Smooth muscle cell (in vitro differentiated cells): ENCODE data around the gene CACNA2D3. TPM values are rescaled to one million over a fixed set of nuclear protein-coding genes. Genes with fewer than 3 reads are reported as not detected.

ENCODE experiments used
- DNase-seq: peaks from one replicate; lab custom pipeline; 2025; ENCODE audit not compliant: unreplicated experiment; lab: John Stamatoyannopoulos, UW
- H2AFZ ChIP-seq: fragments of 200-600 bp; sonication (generic); 2 replicates; pipeline ENCODE4 v1.6.0; 2016; ENCODE audit warnings: antibody characterized with exemption, low read depth, mild to moderate bottlenecking
- H3F3A ChIP-seq: fragments of 200-600 bp; sonication (generic); 2 replicates; pipeline ENCODE4 v1.6.0; 2017; ENCODE audit warnings: antibody characterized with exemption, low read depth
- H3K27ac ChIP-seq: fragments of 200-600 bp; sonication (generic); 2 replicates; pipeline ENCODE4 v1.5.1; 2016; ENCODE audit warnings: low read depth, mild to moderate bottlenecking
- H3K27me3 ChIP-seq: fragments of 200-600 bp; sonication (generic); 2 replicates; pipeline ENCODE4 v1.6.1; 2016; ENCODE audit warnings: low read depth, mild to moderate bottlenecking
- H3K36me3 ChIP-seq: fragments of 200-600 bp; sonication (generic); 2 replicates; pipeline ENCODE4 v1.5.1; 2016; ENCODE audit warnings: low read depth
- H3K4me1 ChIP-seq: fragments of 200-600 bp; sonication (generic); 2 replicates; pipeline ENCODE4 v1.5.1; 2016; ENCODE audit warnings: low read depth
- H3K4me2 ChIP-seq: fragments of 200-600 bp; sonication (generic); 2 replicates; pipeline ENCODE4 v1.6.0; 2016; ENCODE audit warnings: mild to moderate bottlenecking
- H3K4me3 ChIP-seq: fragments of 200-600 bp; sonication (generic); 2 replicates; pipeline ENCODE4 v1.5.1; 2016; ENCODE audit warnings: mild to moderate bottlenecking
- H3K79me2 ChIP-seq: fragments of 200-600 bp; sonication (generic); 2 replicates; pipeline ENCODE4 v1.6.0; 2016; ENCODE audit warnings: low read depth, mild to moderate bottlenecking
- H3K9ac ChIP-seq: fragments of 200-600 bp; sonication (generic); 2 replicates; pipeline ENCODE4 v1.6.0; 2016; ENCODE audit warnings: low read depth
- H3K9me3 ChIP-seq: fragments of 200-600 bp; sonication (generic); replicated peaks from 2 replicates; pipeline ENCODE4 v1.5.1; 2016; ENCODE audit warnings: low read depth
- H4K20me1 ChIP-seq: fragments of 200-600 bp; sonication (generic); 2 replicates; pipeline ENCODE4 v1.6.0; 2016; ENCODE audit warnings: low read depth
- CTCF ChIP-seq: fragments of 200-600 bp; sonication (generic); IDR thresholded peaks from 2 replicates; pipeline ENCODE4 v1.5.1; 2017; ENCODE audit warnings: borderline replicate concordance, mild to moderate bottlenecking, antibody characterized with exemption; ENCODE audit not compliant: insufficient read depth, poor library complexity, severe bottlenecking
- WGBS: methylation state at CpG from one replicate; pipeline ENCODE4 v1.1.7; 2016; ENCODE audit warnings: low lambda C conversion rate; 5-methylcytosine and 5-hydroxymethylcytosine counted together
- polyA plus RNA-seq: library from polyadenylated mRNA; unstranded; fragments of >200 nt; fragmentation: Nextera tagmentation; extraction: Ambion mirVana; gene quantifications from 2 replicates; pipeline ENCODE4 v1.2.1, GENCODE V29; 2016
- total RNA-seq: library from RNA; depleted of rRNA; stranded (reverse); fragments of >200 nt; gene quantifications from 2 replicates; pipeline ENCODE4 v1.2.3, GENCODE V29; 2014

CACNA2D3 gene
- total and polyA plus RNA-seq, 2 experiments from 2014 or later, result 0.15 to 0.90 TPM

GRCh38 chr3:54772051-54772450 lies 649.7 kb downstream of the CACNA2D3 start:
- WGBS, result 39% methylated on average over 2 of the region's 2 CpGs
- H3K79me2 ChIP-seq, result no peaks in the 10 kb centered on the region
- peak overlapping the region; percentile 20 for H3K4me2 ChIP-seq
- TF ChIP-seq CTCF, result no peak
- H2AFZ ChIP-seq, result no peak overlapping the region
- no peak overlapping the region for H3K9ac ChIP-seq
- H3K4me1 ChIP-seq, result peaks cover 16% of the 10 kb centered on the region
- H3F3A ChIP-seq, result no peaks in the 10 kb centered on the region
- no peak overlapping the region for H3K27ac ChIP-seq
- no peaks in the 10 kb centered on the region for H4K20me1 ChIP-seq
- no peak for DNase-seq
- H3K27me3 ChIP-seq, result no peaks in the 10 kb centered on the region
- no peak overlapping the region for H3K4me3 ChIP-seq
- H3K9me3 ChIP-seq, result no peaks in the 10 kb centered on the region
- no peaks in the 10 kb centered on the region for H3K36me3 ChIP-seq

GRCh38 chr3:54772746-54773145 lies 650.4 kb downstream of the CACNA2D3 start:
- no peaks in the 10 kb centered on the region for H3K27me3 ChIP-seq
- H3K9me3 ChIP-seq, result no peaks in the 10 kb centered on the region
- no peak overlapping the region for H3K4me2 ChIP-seq
- H3K9ac ChIP-seq, result no peak overlapping the region
- 62% methylated on average over 2 of the region's 2 CpGs for WGBS
- H3K79me2 ChIP-seq, result no peaks in the 10 kb centered on the region
- no peak overlapping the region for H3K27ac ChIP-seq
- H2AFZ ChIP-seq, result no peak overlapping the region
- no peaks in the 10 kb centered on the region for H3K36me3 ChIP-seq
- no peak for TF ChIP-seq CTCF
- peaks cover 16% of the 10 kb centered on the region for H3K4me1 ChIP-seq
- no peaks in the 10 kb centered on the region for H4K20me1 ChIP-seq
- H3F3A ChIP-seq, result no peaks in the 10 kb centered on the region
- no peak for DNase-seq
- no peak overlapping the region for H3K4me3 ChIP-seq

DNA sequence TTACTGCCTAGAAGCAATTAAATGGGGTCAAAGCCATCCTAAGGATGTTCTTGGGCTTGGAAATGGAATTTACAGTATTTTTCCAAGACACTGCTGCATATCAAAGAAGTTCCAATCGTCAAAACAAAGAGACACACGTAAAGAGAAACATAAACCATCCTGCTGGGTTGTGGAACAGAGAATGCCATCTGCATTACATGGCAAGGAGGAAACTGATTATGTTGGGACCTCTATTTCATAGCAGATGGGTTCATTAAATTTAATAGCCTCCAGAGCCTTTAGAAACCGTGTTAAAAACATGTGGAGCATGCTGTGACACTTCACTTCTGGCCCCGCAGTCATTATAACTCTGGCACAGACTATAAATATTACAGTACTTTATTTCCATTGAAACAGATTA lies 650.9 kb downstream of the CACNA2D3 start:
- no peak overlapping the region for H3K27ac ChIP-seq
- H3K27me3 ChIP-seq, result no peaks in the 10 kb centered on the region
- no peak overlapping the region for H3K9ac ChIP-seq
- no peaks in the 10 kb centered on the region for H3K36me3 ChIP-seq
- no peak for TF ChIP-seq CTCF
- 41% methylated on average over 4 of the region's 4 CpGs for WGBS
- no peaks in the 10 kb centered on the region for H3K79me2 ChIP-seq
- no peak overlapping the region for H2AFZ ChIP-seq
- DNase-seq, result no peak
- H3F3A ChIP-seq, result no peaks in the 10 kb centered on the region
- no peak overlapping the region for H3K4me2 ChIP-seq
- no peaks in the 10 kb centered on the region for H3K9me3 ChIP-seq
- no peaks in the 10 kb centered on the region for H4K20me1 ChIP-seq
- H3K4me1 ChIP-seq, result peaks cover 16% of the 10 kb centered on the region
- no peak overlapping the region for H3K4me3 ChIP-seq

GRCh38 chr3:54776601-54777000 lies 654.2 kb downstream of the CACNA2D3 start:
- H3K36me3 ChIP-seq, result no peaks in the 10 kb centered on the region
- H2AFZ ChIP-seq, result no peak overlapping the region
- no peak overlapping the region for H3K27ac ChIP-seq
- no peaks in the 10 kb centered on the region for H3F3A ChIP-seq
- TF ChIP-seq CTCF, result no peak
- no peak overlapping the region for H3K9ac ChIP-seq
- WGBS, result 95% methylated on average over 2 of the region's 2 CpGs
- DNase-seq, result no peak
- H3K27me3 ChIP-seq, result no peaks in the 10 kb centered on the region
- H3K79me2 ChIP-seq, result no peaks in the 10 kb centered on the region
- no peaks in the 10 kb centered on the region for H3K9me3 ChIP-seq
- H3K4me1 ChIP-seq, result peaks cover 21% of the 10 kb centered on the region
- H3K4me2 ChIP-seq, result no peak overlapping the region
- no peaks in the 10 kb centered on the region for H4K20me1 ChIP-seq
- no peak overlapping the region for H3K4me3 ChIP-seq
